Hematopoietic multipotent progenitor cell treated with erythropoietin and hydrocortisone succinate and interleukin-3 and kit ligand, for 17 days (in vitro differentiated cells): ENCODE data around the gene EIF1.
"Not testable (repeated sequence)": the region's sequence is repeated elsewhere in the genome, so short reads cannot be mapped to it uniquely, and the experiment has no call there.

ENCODE experiments used
- DNase-seq: peaks from one replicate; pipeline ENCODE4 v3.0.0-alpha.2; 2015; ENCODE audit warnings: low spot score

Gene EIF1

DNA sequence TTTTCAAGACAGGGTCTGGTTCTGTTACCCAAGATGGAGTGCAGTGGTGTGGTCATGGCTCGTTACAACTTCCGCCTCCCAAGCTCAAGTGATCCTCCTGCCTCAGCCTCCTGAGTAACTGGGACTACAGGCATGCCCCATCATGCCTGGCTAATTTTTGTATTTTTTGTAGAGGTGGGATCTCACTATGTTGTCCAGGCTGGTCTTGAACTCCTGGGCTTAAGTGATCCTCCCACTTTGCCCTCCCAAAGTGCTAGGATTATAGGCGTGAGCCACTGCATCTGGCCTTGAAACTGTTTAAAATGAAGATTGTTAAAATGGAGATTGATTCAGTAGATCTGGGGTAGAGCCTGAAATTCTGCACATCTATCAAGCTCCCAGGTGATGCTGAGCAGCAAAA is 12.2 kb downstream of the EIF1 start:
- not testable (repeated sequence) for DNase-seq

- no peak for DNase-seq
These were observed 14.0 kb downstream of the EIF1 start for GRCh38 chr17:41702712-41703111.

DNA sequence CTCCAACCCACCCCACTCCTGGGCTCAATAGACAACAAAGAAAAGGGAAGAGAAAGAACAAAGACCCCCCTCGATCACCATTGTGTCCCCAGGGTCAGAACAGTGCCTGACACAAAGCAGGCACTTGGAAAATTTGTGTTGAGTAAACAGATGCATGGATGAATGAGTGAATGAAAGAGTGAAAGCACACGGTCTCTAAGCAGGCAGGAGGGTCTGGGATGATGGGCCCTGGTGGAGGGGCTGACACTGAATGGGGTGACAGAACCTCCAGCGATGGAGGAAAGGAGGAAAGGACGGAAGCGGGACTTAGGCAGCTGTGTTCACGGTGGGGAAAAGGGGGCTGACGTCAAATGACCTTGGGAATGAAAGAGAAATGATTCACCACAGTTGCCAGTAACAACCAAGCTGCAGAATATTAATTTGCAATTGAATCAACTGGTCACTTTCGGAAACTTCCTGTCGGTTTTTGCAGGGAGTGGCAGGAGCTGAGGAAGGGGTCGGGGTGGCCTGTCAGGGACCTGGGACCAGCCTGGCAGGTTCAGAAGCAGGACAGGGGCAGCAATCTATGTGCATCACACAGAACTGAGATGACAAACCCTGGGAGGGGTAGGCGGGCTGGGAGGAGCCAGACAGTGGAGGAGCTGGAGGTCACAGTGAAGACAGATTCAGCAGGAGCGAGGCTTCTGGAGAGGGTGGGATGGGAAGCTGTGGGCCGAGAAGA is 16.7 kb downstream of the EIF1 start:
- DNase-seq = no peak

DNA sequence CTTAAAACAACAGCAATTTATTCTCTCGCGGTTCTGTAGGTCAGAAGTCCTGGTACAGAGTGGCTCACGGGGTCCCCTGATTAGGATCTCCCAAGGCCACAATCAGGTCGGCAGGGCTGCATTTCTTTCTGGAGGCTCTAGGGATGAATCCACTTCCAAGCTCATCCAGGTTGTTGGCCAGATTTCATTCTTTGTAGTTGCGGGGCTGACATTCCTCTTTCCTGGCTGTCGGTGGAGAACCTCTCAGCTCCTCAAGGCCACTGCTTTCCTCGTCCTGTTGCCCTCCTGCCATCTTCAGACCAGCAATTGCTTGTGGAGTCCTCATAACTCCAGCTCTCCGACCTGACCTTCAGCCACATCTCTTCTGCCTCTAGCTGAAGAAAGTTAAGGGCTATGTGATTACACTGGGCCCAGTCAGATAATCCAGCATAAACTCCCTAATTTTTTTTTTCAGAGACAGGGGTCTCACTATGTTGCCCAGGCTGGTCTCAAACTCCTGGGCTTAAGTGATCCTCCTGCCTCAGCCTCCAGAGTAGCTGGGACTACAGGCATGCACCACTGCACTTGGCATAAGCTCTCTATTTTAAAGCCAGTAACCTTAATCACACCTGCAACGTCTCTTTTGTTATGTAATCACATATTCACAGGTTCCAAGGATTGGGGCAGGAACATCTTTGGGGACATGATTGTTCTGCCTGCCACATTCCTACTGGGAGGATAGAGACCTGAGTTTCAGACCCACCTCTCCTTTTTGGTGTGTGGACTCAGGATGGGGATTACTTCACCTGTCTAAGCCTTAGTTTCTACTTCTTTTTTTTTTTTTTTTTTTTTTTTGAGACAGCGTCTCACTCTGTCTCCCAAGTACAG is 19.4 kb downstream of the EIF1 start:
- DNase-seq = no peak

- DNase-seq = no peak
These were observed 21.9 kb downstream of the EIF1 start for GRCh38 chr17:41710472-41711090.

DNA sequence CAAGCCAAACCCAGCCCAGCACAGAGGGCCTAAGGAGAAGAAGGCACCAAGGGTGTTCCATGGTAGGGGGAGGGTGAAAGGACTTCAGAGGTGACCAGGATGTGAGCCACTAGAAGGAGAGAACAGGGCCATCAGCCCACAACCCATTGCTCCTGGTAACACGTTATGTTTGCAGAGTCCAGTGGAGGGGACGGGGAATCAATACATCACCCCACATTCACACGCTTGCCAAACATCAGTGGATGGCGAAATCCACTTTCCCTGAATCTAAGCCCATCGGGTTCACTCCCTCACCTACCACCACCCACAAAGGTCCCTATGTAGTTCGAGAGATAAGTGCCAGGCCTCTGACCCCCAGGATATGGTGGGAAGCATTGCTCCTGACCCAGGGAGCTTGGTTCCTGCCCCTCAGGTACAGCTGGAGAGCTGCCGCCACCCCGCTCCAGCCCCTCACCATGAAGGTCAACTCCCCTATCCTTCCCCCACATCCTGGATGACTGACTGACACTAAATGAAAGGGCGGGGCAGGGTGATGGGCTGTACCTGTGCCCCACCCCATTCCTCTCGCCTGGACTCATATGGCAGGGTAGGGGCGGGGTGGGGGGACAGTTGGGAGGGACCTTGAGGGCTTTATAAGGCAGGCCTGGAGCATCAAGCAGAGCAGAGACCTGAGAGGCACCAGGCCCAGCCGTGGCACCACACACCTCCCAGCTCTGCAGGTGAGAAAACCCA is 23.1 kb downstream of the EIF1 start, which contains the start of gene GAST:
GAST (plus strand) TSS at position 663 of the 732 bp plus-strand sequence. CDS start 3,106 bp downstream, outside the sequence.
- DNase-seq = no peak

GRCh38 chr17:41717408-41718286 is 29.0 kb downstream of the EIF1 start:
- no peak for DNase-seq

- DNase-seq = no peak
These were observed 29.6 kb downstream of the EIF1 start for GRCh38 chr17:41718287-41718645.

- no peak for DNase-seq
These were observed 33.5 kb downstream of the EIF1 start for GRCh38 chr17:41722231-41722630.

DNA sequence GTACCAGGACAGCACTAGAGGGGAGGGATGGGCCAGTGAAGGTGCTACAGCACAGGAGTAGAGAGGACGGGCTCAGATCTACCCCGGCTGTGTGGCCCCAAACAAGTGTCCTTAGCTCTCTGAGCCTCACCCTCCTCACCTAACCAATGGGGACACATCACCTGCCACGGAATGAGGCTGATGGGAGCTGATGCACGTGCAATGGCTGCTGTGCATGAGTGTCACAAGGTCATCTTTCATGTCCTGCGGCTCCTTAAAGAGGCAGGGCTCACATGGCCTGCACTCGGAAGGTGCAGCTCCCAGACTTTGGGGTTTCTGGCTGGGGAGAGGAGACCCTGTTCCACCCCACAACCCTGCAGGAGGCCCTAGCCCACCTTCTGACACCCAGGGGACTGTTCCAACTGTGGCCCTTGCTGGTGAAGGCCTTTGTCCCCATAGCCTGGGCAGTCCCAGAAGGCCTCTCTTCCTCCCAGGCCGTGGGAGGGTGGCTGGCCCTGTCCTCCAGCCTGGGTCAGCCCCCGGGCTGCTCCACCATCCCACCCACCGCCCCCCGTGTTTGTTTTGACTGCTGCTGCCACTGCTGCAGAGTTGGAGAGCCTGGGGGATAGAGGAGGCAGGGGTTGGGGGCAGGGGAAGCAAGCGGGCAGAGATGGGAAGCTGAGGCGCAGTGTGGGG is 35.3 kb downstream of the EIF1 start:
- no peak for DNase-seq

- no peak for DNase-seq
These were observed 35.9 kb downstream of the EIF1 start for GRCh38 chr17:41724476-41725050.

- no peak for DNase-seq
These were observed 36.4 kb downstream of the EIF1 start for GRCh38 chr17:41725134-41725533.

GRCh38 chr17:41728056-41728455 is 39.4 kb downstream of the EIF1 start:
- DNase-seq = no peak

DNA sequence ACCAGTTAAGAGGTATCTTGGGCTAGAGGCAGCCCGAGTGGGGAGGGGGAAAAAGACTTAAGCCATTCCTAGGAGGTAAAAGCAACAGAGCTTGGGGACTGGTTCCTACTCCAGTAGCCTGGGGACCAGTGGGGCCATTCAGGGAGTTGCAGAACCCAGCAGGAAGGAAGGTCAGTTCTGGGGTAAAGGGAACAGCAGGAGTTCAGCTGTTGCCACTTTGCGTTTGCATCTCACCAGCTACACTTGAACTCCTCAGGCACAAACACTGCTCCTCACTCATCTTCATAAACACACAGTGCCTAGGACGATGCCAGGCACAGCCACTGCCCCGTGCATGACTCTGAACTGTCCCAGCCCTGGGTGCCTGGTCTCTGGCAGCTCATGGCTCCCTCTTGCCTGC is 41.8 kb downstream of the EIF1 start:
- DNase-seq = no peak

DNA sequence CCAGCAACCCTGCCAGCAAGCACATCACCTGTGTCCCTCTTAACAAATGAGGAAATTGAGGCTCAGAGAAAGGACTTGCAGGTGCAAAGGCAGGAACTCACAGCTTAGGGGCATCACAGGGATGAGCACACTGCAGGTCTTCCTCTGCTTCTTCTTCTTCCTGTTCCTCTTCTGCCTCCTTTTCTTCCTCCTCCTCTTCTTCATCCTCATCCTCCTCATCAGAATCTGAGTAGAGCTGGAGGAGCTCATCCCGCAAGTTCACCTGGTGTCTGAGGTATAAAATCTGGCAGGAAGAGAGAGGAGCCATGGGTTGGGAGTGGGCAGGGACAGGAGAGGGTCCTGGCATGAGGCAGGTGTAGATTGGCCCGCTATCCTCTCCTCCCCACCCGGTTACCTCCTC is 43.2 kb downstream of the EIF1 start:
- no peak for DNase-seq

DNA sequence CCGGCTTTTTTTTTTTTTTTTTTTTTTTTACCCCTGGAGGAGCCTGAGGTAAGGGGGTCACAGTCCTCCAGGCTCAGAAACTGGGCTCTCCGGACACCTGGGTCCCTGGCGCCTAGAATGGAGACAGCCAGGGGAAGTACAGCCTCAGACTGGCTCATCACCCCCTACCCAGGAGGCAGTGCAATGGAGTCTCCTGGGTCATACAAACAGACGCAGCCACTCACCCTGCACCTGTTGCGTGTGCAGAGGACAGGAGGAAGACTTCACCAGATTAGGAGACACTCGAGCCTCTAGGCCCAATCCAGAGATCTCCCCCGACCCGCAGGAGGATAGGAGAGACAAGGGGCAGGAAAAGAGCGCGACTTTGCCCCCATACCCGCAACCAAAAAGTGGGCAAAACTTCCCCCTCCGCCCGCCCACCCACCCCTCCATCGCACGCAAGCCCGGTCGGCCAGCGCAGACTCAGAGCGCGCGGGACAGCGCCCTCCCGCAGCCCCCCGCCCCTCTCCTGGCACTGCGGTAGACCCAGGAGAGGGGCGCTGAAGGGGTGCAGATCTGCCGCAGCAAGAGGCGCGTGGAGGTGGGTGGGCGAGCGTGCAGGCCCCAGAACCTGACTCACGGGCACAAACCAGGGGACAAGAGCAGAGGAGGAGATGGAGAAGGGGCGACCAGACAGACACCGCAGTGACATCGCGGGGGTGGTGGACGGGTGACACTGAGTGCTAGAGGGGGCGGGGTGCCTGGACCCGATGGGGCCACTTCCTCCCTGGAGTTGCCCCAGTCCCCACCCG is 44.9 kb downstream of the EIF1 start:
- DNase-seq = no peak

- DNase-seq = no peak
These were observed 45.7 kb downstream of the EIF1 start, which contains the start of gene HAP1 for GRCh38 chr17:41734139-41734948. HAP1 (minus strand) TSS chr17:41734643; CDS start chr17:41734634, 9 bp downstream.

- DNase-seq = no peak
These were observed 46.2 kb downstream of the EIF1 start for GRCh38 chr17:41734949-41735313.

GRCh38 chr17:41735744-41736143 is 47.1 kb downstream of the EIF1 start:
- no peak for DNase-seq
